Calu3 (cell line): Measurements from ENCODE around the gene NUDT14. TPM values are rescaled to one million over a fixed set of nuclear protein-coding genes. Genes with fewer than 3 reads are reported as not detected.
A peak's percentile ranks its signal among the peaks of the same experiment; 100 is the strongest.

Experiments used
- BruUV-seq: library from RNA; stranded (reverse); fragments of 400-500 nt; replicated peaks from 2 replicates; lab custom pipeline; 2021; lab: Mats Ljungman, UMichigan
- CTCF ChIA-PET: fragments of 300-600 bp; sonication (Branson Sonifier 250); formaldehyde crosslinking; loops from one replicate; lab custom pipeline; 2022; ENCODE audit warnings: antibody characterized with exemption; lab: Charles Lee
- DNase-seq: peaks from one replicate; pipeline ENCODE4 v3.0.0; 2022
- H3K27ac Mint-ChIP-seq: one replicate; pipeline ENCODE4 v1.8.0; 2022; ENCODE audit warnings: mixed read lengths; ENCODE audit not compliant: unreplicated experiment
- H3K27me3 Mint-ChIP-seq: one replicate; pipeline ENCODE4 v1.8.0; 2022; ENCODE audit warnings: mixed read lengths; ENCODE audit not compliant: unreplicated experiment
- H3K36me3 Mint-ChIP-seq: one replicate; pipeline ENCODE4 v1.8.0; 2022; ENCODE audit warnings: mild to moderate bottlenecking, moderate library complexity, mixed read lengths; ENCODE audit not compliant: insufficient read depth, unreplicated experiment
- H3K4me1 Mint-ChIP-seq: one replicate; pipeline ENCODE4 v1.8.0; 2022; ENCODE audit warnings: mild to moderate bottlenecking, low read depth, mixed read lengths; ENCODE audit not compliant: unreplicated experiment
- H3K4me3 Mint-ChIP-seq: one replicate; pipeline ENCODE4 v1.8.0; 2022; ENCODE audit warnings: mild to moderate bottlenecking, low read depth, moderate library complexity, mixed read lengths; ENCODE audit not compliant: unreplicated experiment
- H3K9me3 Mint-ChIP-seq: one replicate; pipeline ENCODE4 v1.8.0; 2022; ENCODE audit warnings: low read depth, mixed read lengths; ENCODE audit not compliant: unreplicated experiment
- intact Hi-C: fragments of 100-400 bp; cut with micrococcal nuclease; formaldehyde crosslinking; loops from one replicate; pipeline ENCODE4 v1.10.0; 2022; ENCODE audit not compliant: unreplicated experiment
- total RNA-seq: library from RNA; stranded (reverse); gene quantifications from 2 replicates; pipeline ENCODE4 v1.2.3, GENCODE V29; 2022
- TF ChIP-seq, protein P1 (sequence below): fragments of 200-600 bp; IDR thresholded peaks from one replicate; pipeline ENCODE4 v1.8.0; 2022; ENCODE audit warnings: antibody characterized with exemption; ENCODE audit not compliant: unreplicated experiment

NUDT14 gene
- total RNA-seq, 1 experiment from 2014 or later, result 38.0 TPM

- no peaks in the 10 kb centered on the region for H3K4me1 Mint-ChIP-seq
- H3K27me3 Mint-ChIP-seq, result no peaks in the 10 kb centered on the region
- H3K9me3 Mint-ChIP-seq, result no peaks in the 10 kb centered on the region
- H3K27ac Mint-ChIP-seq, result no peak overlapping the region
- intact Hi-C loops, result no loop called here
- no TSS peak for BruUV-seq
- peaks cover 4% of the 10 kb centered on the region for H3K36me3 Mint-ChIP-seq
- no peak overlapping the region for H3K4me3 Mint-ChIP-seq
- TF ChIP-seq, protein P1, sequence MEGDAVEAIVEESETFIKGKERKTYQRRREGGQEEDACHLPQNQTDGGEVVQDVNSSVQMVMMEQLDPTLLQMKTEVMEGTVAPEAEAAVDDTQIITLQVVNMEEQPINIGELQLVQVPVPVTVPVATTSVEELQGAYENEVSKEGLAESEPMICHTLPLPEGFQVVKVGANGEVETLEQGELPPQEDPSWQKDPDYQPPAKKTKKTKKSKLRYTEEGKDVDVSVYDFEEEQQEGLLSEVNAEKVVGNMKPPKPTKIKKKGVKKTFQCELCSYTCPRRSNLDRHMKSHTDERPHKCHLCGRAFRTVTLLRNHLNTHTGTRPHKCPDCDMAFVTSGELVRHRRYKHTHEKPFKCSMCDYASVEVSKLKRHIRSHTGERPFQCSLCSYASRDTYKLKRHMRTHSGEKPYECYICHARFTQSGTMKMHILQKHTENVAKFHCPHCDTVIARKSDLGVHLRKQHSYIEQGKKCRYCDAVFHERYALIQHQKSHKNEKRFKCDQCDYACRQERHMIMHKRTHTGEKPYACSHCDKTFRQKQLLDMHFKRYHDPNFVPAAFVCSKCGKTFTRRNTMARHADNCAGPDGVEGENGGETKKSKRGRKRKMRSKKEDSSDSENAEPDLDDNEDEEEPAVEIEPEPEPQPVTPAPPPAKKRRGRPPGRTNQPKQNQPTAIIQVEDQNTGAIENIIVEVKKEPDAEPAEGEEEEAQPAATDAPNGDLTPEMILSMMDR, result no peak
- CTCF ChIA-PET, result no interaction called here
- no peak for DNase-seq
These were observed 30.1 kb upstream of the NUDT14 start for GRCh38 chr14:105211086-105211757.

- H3K27me3 Mint-ChIP-seq, result no peaks in the 10 kb centered on the region
These were observed 29.3 kb upstream of the NUDT14 start for GRCh38 chr14:105210266-105211025.

DNA sequence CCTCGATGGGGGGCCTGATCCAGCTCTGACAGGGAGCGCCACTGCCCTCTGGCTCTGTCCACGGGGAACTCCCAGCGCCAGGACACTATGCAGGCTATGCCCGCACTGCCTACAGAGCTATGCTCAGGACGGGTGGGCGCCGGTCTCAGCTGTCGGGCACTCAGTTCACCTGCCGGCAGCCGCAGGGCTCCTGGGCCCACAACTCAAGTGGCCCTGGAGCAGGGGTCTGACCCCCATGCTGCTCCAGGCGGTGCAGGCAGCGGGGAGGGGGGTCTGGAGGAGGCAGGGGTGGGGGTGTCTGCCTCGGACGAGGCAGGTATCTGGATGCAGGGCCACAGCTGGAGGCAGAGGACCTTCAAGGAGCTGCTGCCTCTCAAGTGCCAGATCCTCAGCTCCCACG, 28.5 kb upstream of the NUDT14 start:
- DNase-seq, result no peak
- TF ChIP-seq, protein P1, result no peak
- no peaks in the 10 kb centered on the region for H3K9me3 Mint-ChIP-seq
- no TSS peak for BruUV-seq
- no peaks in the 10 kb centered on the region for H3K4me1 Mint-ChIP-seq
- intact Hi-C loops, result no loop called here
- no peak overlapping the region for H3K27ac Mint-ChIP-seq
- H3K4me3 Mint-ChIP-seq, result no peak overlapping the region
- H3K27me3 Mint-ChIP-seq, result no peaks in the 10 kb centered on the region
- CTCF ChIA-PET, result no interaction called here
- H3K36me3 Mint-ChIP-seq, result peaks cover 6% of the 10 kb centered on the region

More at GRCh38 chr14:105210266-105211025, 29.3 kb upstream of the NUDT14 start:
- H3K9me3 Mint-ChIP-seq, result no peaks in the 10 kb centered on the region
- intact Hi-C loops, result no loop called here
- TF ChIP-seq, protein P1, result no peak
- no TSS peak for BruUV-seq
- H3K27ac Mint-ChIP-seq, result no peak overlapping the region
- H3K4me1 Mint-ChIP-seq, result no peaks in the 10 kb centered on the region
- no peak for DNase-seq
- no peak overlapping the region for H3K4me3 Mint-ChIP-seq
- H3K36me3 Mint-ChIP-seq, result peaks cover 4% of the 10 kb centered on the region
- CTCF ChIA-PET, result no interaction called here

- H3K9me3 Mint-ChIP-seq, result no peaks in the 10 kb centered on the region
- peak overlapping the region; percentile 42 for H3K27ac Mint-ChIP-seq
These were observed 28.0 kb upstream of the NUDT14 start for GRCh38 chr14:105209091-105209490.

More at GRCh38 chr14:105209091-105209490, 28.0 kb upstream of the NUDT14 start:
- CTCF ChIA-PET, result no interaction called here
- Mint-ChIP-seq H3K4me3 (no peak overlapping the region), H3K27me3 (no peaks in the 10 kb centered on the region), H3K4me1 (peaks cover 5% of the 10 kb centered on the region), H3K36me3 (peaks cover 9% of the 10 kb centered on the region)
- no peak for DNase-seq
- intact Hi-C loops, result no loop called here
- no TSS peak for BruUV-seq
- TF ChIP-seq, protein P1, result no peak
